ENCODE measurements around the gene MYO1H. TPM values are rescaled to one million over a fixed set of nuclear protein-coding genes. Genes with fewer than 3 reads are reported as not detected.

The MYO1H gene
- total and polyA plus RNA-seq, 8 donors, result 0.20 to 0.93 (median 0.32) TPM

- Histone ChIP-seq H3K27me3 (no peaks in the 10 kb centered on the region), H3K4me3 (no peak overlapping the region), H3K27ac (no peak overlapping the region), H3K36me3 (peaks cover 0 to 83% of the 10 kb centered on the region in 2 donors), H3K9me3 (no peaks in the 10 kb centered on the region), H3K4me1 (peaks cover 0 to 3% of the 10 kb centered on the region in 2 donors)
- intact Hi-C loops (cut with DNase I), result no loop called here
- no peak for DNase-seq
- ATAC-seq, result no peak
- no peak for TF ChIP-seq CTCF (IDR thresholded peaks at IDR 0.05)
Observed at GRCh38 chr12:109448272-109448671, 100.6 kb downstream of the MYO1H start.

DNA sequence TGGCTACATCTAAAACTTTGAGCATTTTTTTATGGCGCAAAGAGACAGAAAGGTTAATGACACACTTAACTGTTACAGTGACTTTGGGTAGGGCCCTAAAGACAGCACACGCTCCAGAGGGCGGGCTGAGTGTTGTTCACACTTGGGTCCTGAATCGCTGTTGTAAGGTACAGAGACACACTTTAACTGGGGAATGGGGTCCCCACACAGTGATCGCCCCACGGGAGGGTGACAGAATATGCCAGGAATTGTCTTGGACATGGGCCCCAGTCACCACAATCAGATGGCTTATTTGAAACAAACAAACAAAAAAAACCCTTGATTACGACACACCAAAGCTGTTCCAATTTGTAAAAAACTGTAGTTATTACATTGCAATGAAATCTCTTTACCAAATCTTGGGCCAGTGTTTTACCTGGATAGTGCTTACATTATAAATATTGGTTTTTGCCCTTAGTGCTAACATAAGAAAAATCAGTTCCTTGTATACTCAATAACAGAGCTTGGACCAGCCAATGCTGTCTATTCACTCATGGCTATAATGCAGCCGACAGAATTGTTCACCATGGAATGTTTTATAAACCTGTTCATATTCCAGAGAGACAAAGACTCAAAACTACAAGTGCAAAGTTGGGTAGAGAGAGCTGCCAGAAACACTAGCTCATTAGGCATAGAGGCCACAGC lies 101.1 kb downstream of the MYO1H start:
- Histone ChIP-seq H3K4me1 (no peaks in the 10 kb centered on the region), H3K9me3 (no peaks in the 10 kb centered on the region), H3K27ac (no peak overlapping the region), H3K4me3 (no peak overlapping the region), H3K36me3 (peaks cover 0 to 89% of the 10 kb centered on the region in 2 donors), H3K27me3 (no peaks in the 10 kb centered on the region)
- no peak for DNase-seq
- no peak for TF ChIP-seq CTCF (IDR thresholded peaks at IDR 0.05)
- no peak for ATAC-seq
- intact Hi-C loops (cut with DNase I), result no loop called here

DNA sequence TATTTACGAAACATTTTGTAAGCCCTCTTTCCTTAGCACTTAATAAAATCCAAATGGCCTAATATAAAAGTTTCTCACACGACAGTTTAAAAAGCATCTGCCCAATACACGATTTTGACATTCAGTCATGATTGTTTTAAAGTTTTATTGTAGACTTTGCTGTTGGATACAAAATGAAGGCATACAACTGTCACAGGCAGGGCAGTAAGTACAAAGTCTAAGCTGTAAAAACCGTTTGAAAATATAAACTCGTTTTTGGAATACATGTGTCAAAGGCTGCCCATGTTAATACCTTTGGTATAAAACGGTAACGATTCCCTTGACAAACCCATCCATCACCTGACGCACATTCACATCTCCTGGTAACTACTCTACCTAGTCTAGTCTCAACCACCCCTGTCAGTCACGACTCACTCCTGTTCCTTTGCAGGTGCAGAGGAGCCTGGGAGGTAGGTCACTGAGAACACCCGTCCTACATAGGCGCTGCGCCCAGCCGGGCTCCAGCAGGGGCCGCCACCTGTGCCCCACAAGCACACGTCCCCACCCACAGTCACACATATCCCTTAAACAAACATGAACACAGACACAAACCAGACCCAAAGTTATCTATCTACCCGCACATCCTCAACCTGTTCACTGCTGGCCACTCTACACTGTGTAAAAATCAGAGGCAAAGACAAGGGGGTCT lies 102.3 kb downstream of the MYO1H start:
- Histone ChIP-seq H3K36me3 (peaks cover 0 to 100% of the 10 kb centered on the region in 2 donors), H3K27ac (no peak overlapping the region), H3K27me3 (no peaks in the 10 kb centered on the region), H3K9me3 (no peaks in the 10 kb centered on the region), H3K4me3 (no peak overlapping the region), H3K4me1 (no peaks in the 10 kb centered on the region)
- intact Hi-C loops (cut with DNase I), result no loop called here
- DNase-seq (no peak), ATAC-seq (no peak)
- TF ChIP-seq CTCF (IDR thresholded peaks at IDR 0.05), result no peak

DNA sequence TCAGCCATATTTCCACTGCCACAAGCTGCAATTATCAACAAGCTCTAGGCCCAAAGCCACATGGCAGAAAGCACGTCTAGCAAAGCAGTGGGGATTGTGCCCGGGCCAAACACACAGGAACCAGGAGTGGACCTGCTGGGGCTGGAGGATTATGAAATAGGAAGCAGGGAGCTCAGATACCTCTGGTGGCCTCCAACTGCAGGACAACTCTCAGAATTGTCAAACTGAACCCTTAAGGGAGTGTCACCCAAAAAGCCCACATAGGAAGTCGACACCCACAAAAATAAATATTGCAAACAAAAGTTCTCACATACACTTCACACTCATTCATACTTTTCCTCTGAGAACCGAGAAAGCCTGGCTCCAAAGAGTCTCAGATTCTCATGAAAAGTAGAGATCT lies 103.3 kb downstream of the MYO1H start:
- Histone ChIP-seq H3K27me3 (no peaks in the 10 kb centered on the region), H3K4me1 (no peaks in the 10 kb centered on the region), H3K36me3 (peaks cover 0 to 100% of the 10 kb centered on the region in 2 donors), H3K9me3 (no peaks in the 10 kb centered on the region), H3K4me3 (no peak overlapping the region), H3K27ac (no peak overlapping the region)
- intact Hi-C loops (cut with DNase I), result no loop called here
- ATAC-seq, result no peak
- no peak for DNase-seq
- no peak for TF ChIP-seq CTCF (IDR thresholded peaks at IDR 0.05)

GRCh38 chr12:109451400-109451799 lies 103.7 kb downstream of the MYO1H start:
- ATAC-seq (no peak), DNase-seq (no peak)
- Histone ChIP-seq H3K36me3 (peaks cover 0 to 100% of the 10 kb centered on the region in 2 donors), H3K4me1 (no peaks in the 10 kb centered on the region), H3K27ac (no peak overlapping the region), H3K9me3 (no peaks in the 10 kb centered on the region), H3K27me3 (no peaks in the 10 kb centered on the region), H3K4me3 (no peak overlapping the region)
- TF ChIP-seq CTCF (IDR thresholded peaks at IDR 0.05), result no peak
- intact Hi-C loops (cut with DNase I), result no loop called here

Data from left lung (tissue), 10 donors.